H1 (cell line): Measurements from ENCODE around the gene UVRAG. TPM values are rescaled to one million over a fixed set of nuclear protein-coding genes. Genes with fewer than 3 reads are reported as not detected.

Source experiments
- CTCF ChIA-PET: fragments of 300-600 bp; sonication (Branson Sonifier 250); formaldehyde crosslinking; loops from one replicate; lab custom pipeline; 2021; ENCODE audit not compliant: partially characterized antibody; lab: Charles Lee
- POLR2A ChIA-PET: fragments of 300-600 bp; sonication (Branson Sonifier 250); formaldehyde crosslinking; loops from one replicate; lab custom pipeline; 2021; ENCODE audit warnings: inconsistent platforms; ENCODE audit not compliant: partially characterized antibody; lab: Charles Lee
- DNase-seq, 2 experiments: peaks; one replicate each; pipeline versions ENCODE4 v3.0.0 to v3.0.0-alpha.2; 2010 to 2022; ENCODE audit warnings: low spot score in 2 of 2, low read depth in 1 of 2, mixed read lengths in 1 of 2
- FAIRE-seq: peaks from 2 replicates; lab custom pipeline; 2011; peaks lifted over from hg19 to GRCh38; lab: Jason Lieb, UNC
- H2AFZ ChIP-seq: 2 replicates; pipeline ENCODE4 v1.8.1; 2012; ENCODE audit warnings: low read length, inconsistent platforms
- H2AK5ac ChIP-seq: 2 replicates; pipeline ENCODE4 v1.6.1; 2013; ENCODE audit warnings: low read depth, low read length
- H2BK120ac ChIP-seq: replicated peaks from 2 replicates; pipeline ENCODE3; 2013; ENCODE audit warnings: low read depth, low read length, inconsistent platforms
- H2BK12ac ChIP-seq: 2 replicates; pipeline ENCODE4 v1.6.1; 2013; ENCODE audit warnings: low read depth, low read length
- H2BK15ac ChIP-seq: 2 replicates; pipeline ENCODE4 v1.6.1; 2013; ENCODE audit warnings: low read length
- H2BK20ac ChIP-seq: 2 replicates; pipeline ENCODE4 v1.6.1; 2013; ENCODE audit warnings: low read length
- H2BK5ac ChIP-seq: 2 replicates; pipeline ENCODE4 v1.6.1; 2013; ENCODE audit warnings: low read depth, low read length
- H3K14ac ChIP-seq: 2 replicates; pipeline ENCODE4 v1.6.1; 2013; ENCODE audit warnings: inconsistent platforms; ENCODE audit not compliant: insufficient read length
- H3K18ac ChIP-seq: 2 replicates; pipeline ENCODE4 v1.6.1; 2013; ENCODE audit warnings: low read length; ENCODE audit errors: extremely low read depth
- H3K23ac ChIP-seq: 2 replicates; pipeline ENCODE4 v1.6.1; 2013; ENCODE audit warnings: inconsistent platforms; ENCODE audit not compliant: insufficient read length
- H3K23me2 ChIP-seq: 2 replicates; pipeline ENCODE4 v1.6.1; 2013; ENCODE audit warnings: low read depth, low read length
- H3K27ac ChIP-seq: 2 replicates; pipeline ENCODE4 v1.6.1; 2011; ENCODE audit warnings: low read depth, low read length, inconsistent platforms
- H3K27me3 ChIP-seq, 4 experiments: replicated peaks in 1 of 4; 1 replicate in 1 of 4; 2 replicates in 3 of 4; pipeline versions ENCODE4 v1.6.1 to v1.8.1; 2011 to 2013; ENCODE audit warnings: low read length in 3 of 4, mild to moderate bottlenecking in 3 of 4, inconsistent platforms in 2 of 4, mixed read lengths in 2 of 4, moderate library complexity in 1 of 4; ENCODE audit not compliant: control insufficient read depth in 3 of 4, insufficient read depth in 3 of 4; ENCODE audit errors: extremely low read depth in 1 of 4
- H3K36me3 ChIP-seq, 4 experiments: 2 replicates each; pipeline versions ENCODE4 v1.6.1 to v1.8.1; 2011 to 2013; ENCODE audit warnings: mild to moderate bottlenecking in 4 of 4, low read length in 3 of 4, moderate library complexity in 2 of 4, control low read depth in 1 of 4, inconsistent platforms in 1 of 4; ENCODE audit not compliant: insufficient read depth in 4 of 4, control insufficient read depth in 2 of 4
- H3K4ac ChIP-seq: replicated peaks from 2 replicates; pipeline ENCODE3; 2013; ENCODE audit warnings: low read length, low read depth, mixed read lengths, inconsistent platforms; ENCODE audit not compliant: insufficient read length
- H3K4me1 ChIP-seq, 4 experiments: replicated peaks in 1 of 4; 1 replicate in 1 of 4; 2 replicates in 3 of 4; pipeline versions ENCODE4 v1.6.1 to v1.8.1; 2011 to 2013; ENCODE audit warnings: low read length in 3 of 4, inconsistent platforms in 2 of 4, mixed read lengths in 1 of 4; ENCODE audit not compliant: insufficient read depth in 4 of 4, control insufficient read depth in 3 of 4
- H3K4me2 ChIP-seq, 2 experiments: 2 replicates each; pipeline versions ENCODE4 v1.6.1 to v1.8.1; 2011 to 2013; ENCODE audit warnings: low read depth in 2 of 2, low read length in 2 of 2, control low read depth in 1 of 2, inconsistent platforms in 1 of 2, mild to moderate bottlenecking in 1 of 2; ENCODE audit not compliant: insufficient read depth in 1 of 2
- H3K4me3 ChIP-seq, 4 experiments: fragments of 200-600, 300-600 bp in 1 of 4; sonication (generic), shearing (Covaris generic), sonication (Bioruptor Twin) in 1 of 4; 2 replicates each; pipeline versions ENCODE4 v1.5.1 to v1.8.1; 2011 to 2016; ENCODE audit warnings: low read length in 4 of 4, low read depth in 3 of 4, control low read depth in 2 of 4, inconsistent platforms in 2 of 4, mild to moderate bottlenecking in 2 of 4, mixed read lengths in 1 of 4, moderate library complexity in 1 of 4; ENCODE audit not compliant: insufficient read depth in 2 of 4; ENCODE audit errors: extremely low read depth in 1 of 4
- H3K56ac ChIP-seq: replicated peaks from 2 replicates; pipeline ENCODE3; 2013; ENCODE audit warnings: low read depth, mild to moderate bottlenecking, mixed read lengths, low read length, inconsistent platforms; ENCODE audit not compliant: insufficient read length
- H3K79me1 ChIP-seq: 2 replicates; pipeline ENCODE4 v1.6.1; 2013; ENCODE audit warnings: low read depth, low read length, control low read depth
- H3K79me2 ChIP-seq, 2 experiments: 2 replicates each; pipeline versions ENCODE4 v1.6.1 to v1.8.1; 2012 to 2013; ENCODE audit warnings: low read length in 2 of 2, mild to moderate bottlenecking in 2 of 2, inconsistent platforms in 1 of 2; ENCODE audit not compliant: insufficient read depth in 2 of 2, control insufficient read depth in 1 of 2
- H3K9ac ChIP-seq, 4 experiments: replicated peaks in 1 of 4; 1 replicate in 1 of 4; 2 replicates in 3 of 4; pipeline versions ENCODE4 v1.6.1 to v1.8.1; 2011 to 2013; ENCODE audit warnings: low read depth in 3 of 4, low read length in 3 of 4, control low read depth in 2 of 4, mild to moderate bottlenecking in 2 of 4, moderate library complexity in 2 of 4, inconsistent platforms in 1 of 4; ENCODE audit errors: extremely low read depth in 1 of 4
- H3K9me3 ChIP-seq, 2 experiments: 2 replicates each; pipeline versions ENCODE4 v1.6.1 to v1.8.1; 2012 to 2013; ENCODE audit warnings: mild to moderate bottlenecking in 2 of 2, moderate library complexity in 2 of 2, control low read depth in 1 of 2, inconsistent platforms in 1 of 2, low read depth in 1 of 2, low read length in 1 of 2, mixed read lengths in 1 of 2; ENCODE audit not compliant: insufficient read depth in 2 of 2
- H4K20me1 ChIP-seq, 2 experiments: replicated peaks in 1 of 2; 2 replicates each; pipeline versions ENCODE3 to v1.8.1; 2011 to 2013; ENCODE audit warnings: inconsistent platforms in 2 of 2, low read length in 2 of 2, mild to moderate bottlenecking in 1 of 2; ENCODE audit not compliant: insufficient read depth in 2 of 2, control insufficient read depth in 1 of 2
- H4K5ac ChIP-seq: 2 replicates; pipeline ENCODE4 v1.6.1; 2013; ENCODE audit warnings: low read length, low read depth, mixed read lengths, inconsistent platforms; ENCODE audit not compliant: insufficient read length
- H4K8ac ChIP-seq: 2 replicates; pipeline ENCODE4 v1.8.0; 2013; ENCODE audit warnings: mild to moderate bottlenecking, moderate library complexity, low read length, inconsistent platforms; ENCODE audit not compliant: insufficient read depth; ENCODE audit errors: extremely low read depth
- H4K91ac ChIP-seq: replicated peaks from 2 replicates; pipeline ENCODE3; 2013; ENCODE audit warnings: low read length, mixed read lengths, inconsistent platforms; ENCODE audit not compliant: insufficient read length
- BACH1 ChIP-seq: IDR thresholded peaks from 2 replicates; pipeline ENCODE4 v1.6.1; 2012; ENCODE audit warnings: low read length, improper control_type of control experiment
- BRCA1 ChIP-seq: IDR thresholded peaks from 2 replicates; pipeline ENCODE4 v1.6.1; 2012; ENCODE audit warnings: low read depth, low read length, improper control_type of control experiment
- CTBP2 ChIP-seq: IDR thresholded peaks from 2 replicates; pipeline ENCODE4 v1.7.0; 2011; ENCODE audit warnings: borderline replicate concordance, mild to moderate bottlenecking, moderate library complexity, mixed read lengths, low read length; ENCODE audit not compliant: insufficient read depth, insufficient read length
- GABPA ChIP-seq: IDR thresholded peaks from 2 replicates; pipeline ENCODE4 v1.6.1; 2011; ENCODE audit warnings: mild to moderate bottlenecking, low read length, moderate library complexity, borderline replicate concordance; ENCODE audit not compliant: insufficient read depth
- KDM4A ChIP-seq: IDR thresholded peaks from one replicate; pipeline ENCODE4 v1.7.1; 2012; ENCODE audit warnings: low read depth, mild to moderate bottlenecking, moderate library complexity, low read length, inconsistent platforms; ENCODE audit not compliant: severe bottlenecking
- RFX5 ChIP-seq: IDR thresholded peaks from 2 replicates; pipeline ENCODE4 v1.6.1; 2011; ENCODE audit warnings: low read depth, low read length, improper control_type of control experiment, borderline replicate concordance
- TAF7 ChIP-seq: optimal IDR thresholded peaks from 2 replicates; pipeline ENCODE3; 2011; ENCODE audit warnings: low read depth, mild to moderate bottlenecking, inconsistent platforms, low read length, moderate library complexity, borderline replicate concordance
- YY1 ChIP-seq: IDR thresholded peaks from 2 replicates; pipeline ENCODE4 v1.6.1; 2011; ENCODE audit warnings: low read depth, mild to moderate bottlenecking, low read length
- WGBS, 2 experiments: shearing (Covaris generic) in 1 of 2; methylation state at CpG; one replicate each; pipeline versions ENCODE4 v1.1.6 to v1.1.7; 2013 to 2015; ENCODE audit warnings: low lambda C conversion rate in 2 of 2, mixed read lengths in 2 of 2, inconsistent platforms in 1 of 2, low coverage in 1 of 2, missing lambda C conversion rate in 1 of 2; ENCODE audit not compliant: insufficient replicate concordance in 2 of 2, insufficient coverage in 1 of 2, insufficient read length in 1 of 2; ENCODE audit errors: extremely low coverage in 1 of 2, missing lambda C conversion rate in 1 of 2; 5-methylcytosine and 5-hydroxymethylcytosine counted together
- polyA plus RNA-seq, 7 experiments: library from polyadenylated mRNA; depleted of rRNA in 3 of 7; stranded (reverse) in 5 of 7; unstranded in 2 of 7; fragments of >200 nt in 5 of 7; fragments of 200-250 nt in 2 of 7; gene quantifications; 1 replicate in 5 of 7; 2 replicates in 1 of 7; 4 replicates in 1 of 7; pipeline versions ENCODE4 v1.2.1 to v1.2.3, GENCODE V29; 2011 to 2013; ENCODE audit warnings: missing spikeins in 2 of 7, mixed read lengths in 2 of 7
- total RNA-seq: library from RNA; stranded (reverse); fragmentation: NEBNext Ultra II Directional; extraction: Animal tissue kit (Norgen Biotek cat#: 25700); gene quantifications from 2 replicates; pipeline ENCODE4 v1.2.1, GENCODE V29; 2021
- TF ChIP-seq, protein P1 (sequence below): IDR thresholded peaks from 2 replicates; pipeline ENCODE4 v1.6.1; 2011; ENCODE audit warnings: low read depth, mild to moderate bottlenecking, low read length; ENCODE audit not compliant: insufficient read depth
- TF ChIP-seq, protein P2 (sequence below), 3 experiments: IDR thresholded peaks; 1 replicate in 2 of 3; 2 replicates in 1 of 3; pipeline versions ENCODE4 v1.5.1 to v1.6.1; 2011; ENCODE audit warnings: low read length in 3 of 3, mild to moderate bottlenecking in 3 of 3, inconsistent platforms in 2 of 3, low read depth in 1 of 3, moderate library complexity in 1 of 3; ENCODE audit not compliant: insufficient read depth in 1 of 3; ENCODE audit errors: control extremely low read depth in 1 of 3

The UVRAG gene
- total and polyA plus RNA-seq, 2 of the 8 experiments (the other 6 are each of a cell fraction or from before 2014, with no cell fraction given): 5.5 to 14.7 TPM

GRCh38 chr11:76163289-76163880 lies 348.4 kb downstream of the UVRAG start:
- no peak for FAIRE-seq
- H2AFZ ChIP-seq: no peak overlapping the region
- H3K4me3 ChIP-seq: no peak overlapping the region
- 92% methylated on average over 11 of the region's 11 CpGs; no CpG with 5 or more reads in 1 of the 2 experiments for WGBS, 2 experiments
- H3K56ac ChIP-seq: no peak overlapping the region
- DNase-seq: no peak
- no peak overlapping the region for H4K5ac ChIP-seq
- H3K4me1 ChIP-seq: peaks cover 0 to 3% (median under 1%) of the 10 kb centered on the region in 4 experiments; a peak in 3 of 7 replicates
- H3K9me3 ChIP-seq: no peaks in the 10 kb centered on the region
- H3K14ac ChIP-seq: no peak overlapping the region
- H4K91ac ChIP-seq: no peak overlapping the region
- no peak overlapping the region for H2AK5ac ChIP-seq
- POLR2A ChIA-PET: no interaction called here
- no peaks in the 10 kb centered on the region for H3K36me3 ChIP-seq
- H3K27ac ChIP-seq: no peak overlapping the region
- no peak overlapping the region for H3K23ac ChIP-seq
- H2BK12ac ChIP-seq: no peak overlapping the region
- no peak overlapping the region for H4K8ac ChIP-seq
- no peak overlapping the region for H3K4me2 ChIP-seq
- no peak overlapping the region for H2BK20ac ChIP-seq
- no peak overlapping the region for H3K18ac ChIP-seq
- H2BK15ac ChIP-seq: no peak overlapping the region
- H3K4ac ChIP-seq: no peak overlapping the region
- H3K79me2 ChIP-seq: no peaks in the 10 kb centered on the region
- H2BK5ac ChIP-seq: no peak overlapping the region
- peaks cover 0 to 5% of the 10 kb centered on the region in 2 experiments for H4K20me1 ChIP-seq
- CTCF ChIA-PET: interaction anchor here (0.9 to 4.5 kb wide), 3 partner anchors 11 to 150 kb away, joined by 3 to 25 read pairs (median 3); no protein-coding TSS in a partner anchor
- H3K79me1 ChIP-seq: no peaks in the 10 kb centered on the region
- H3K23me2 ChIP-seq: no peaks in the 10 kb centered on the region
- no peak overlapping the region for H2BK120ac ChIP-seq
- no peak overlapping the region for H3K9ac ChIP-seq
- H3K27me3 ChIP-seq: peaks cover 9 to 43% (median 27%) of the 10 kb centered on the region in 4 experiments
- TF ChIP-seq YY1: no peak
- TF ChIP-seq KDM4A: no peak
- TF ChIP-seq, protein P1, sequence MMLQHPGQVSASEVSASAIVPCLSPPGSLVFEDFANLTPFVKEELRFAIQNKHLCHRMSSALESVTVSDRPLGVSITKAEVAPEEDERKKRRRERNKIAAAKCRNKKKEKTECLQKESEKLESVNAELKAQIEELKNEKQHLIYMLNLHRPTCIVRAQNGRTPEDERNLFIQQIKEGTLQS: no peak
- no peak for TF ChIP-seq RFX5
- TF ChIP-seq TAF7: no peak
- no peak for TF ChIP-seq GABPA
- TF ChIP-seq, protein P2, sequence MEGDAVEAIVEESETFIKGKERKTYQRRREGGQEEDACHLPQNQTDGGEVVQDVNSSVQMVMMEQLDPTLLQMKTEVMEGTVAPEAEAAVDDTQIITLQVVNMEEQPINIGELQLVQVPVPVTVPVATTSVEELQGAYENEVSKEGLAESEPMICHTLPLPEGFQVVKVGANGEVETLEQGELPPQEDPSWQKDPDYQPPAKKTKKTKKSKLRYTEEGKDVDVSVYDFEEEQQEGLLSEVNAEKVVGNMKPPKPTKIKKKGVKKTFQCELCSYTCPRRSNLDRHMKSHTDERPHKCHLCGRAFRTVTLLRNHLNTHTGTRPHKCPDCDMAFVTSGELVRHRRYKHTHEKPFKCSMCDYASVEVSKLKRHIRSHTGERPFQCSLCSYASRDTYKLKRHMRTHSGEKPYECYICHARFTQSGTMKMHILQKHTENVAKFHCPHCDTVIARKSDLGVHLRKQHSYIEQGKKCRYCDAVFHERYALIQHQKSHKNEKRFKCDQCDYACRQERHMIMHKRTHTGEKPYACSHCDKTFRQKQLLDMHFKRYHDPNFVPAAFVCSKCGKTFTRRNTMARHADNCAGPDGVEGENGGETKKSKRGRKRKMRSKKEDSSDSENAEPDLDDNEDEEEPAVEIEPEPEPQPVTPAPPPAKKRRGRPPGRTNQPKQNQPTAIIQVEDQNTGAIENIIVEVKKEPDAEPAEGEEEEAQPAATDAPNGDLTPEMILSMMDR (IDR thresholded peaks at IDR 0.05; ENCODE audit: control extremely low read depth in 1 of 3, insufficient read depth in 1 of 3, low read depth in 1 of 3, low read length in 3 of 3): no peak
- TF ChIP-seq BACH1: no peak
- no peak for TF ChIP-seq BRCA1
- TF ChIP-seq CTBP2: no peak
